Astrocyte (in vitro differentiated cells and primary cell): ENCODE measurements around the gene TBC1D2B.
"Not testable (repeated sequence)": the region's sequence is repeated elsewhere in the genome, so short reads cannot be mapped to it uniquely, and the experiment has no call there.

Experiments
- EZH2 ChIP-seq: IDR thresholded peaks from 2 replicates; pipeline ENCODE4 v1.6.1; 2012; ENCODE audit warnings: mild to moderate bottlenecking, low read length, inconsistent platforms; ENCODE audit not compliant: insufficient read depth
- TF ChIP-seq, protein P1 (sequence below): IDR thresholded peaks from 2 replicates; pipeline ENCODE4 v1.5.1; 2011; ENCODE audit warnings: low read depth, mild to moderate bottlenecking, inconsistent platforms, low read length, moderate library complexity; ENCODE audit not compliant: insufficient read depth

DNA sequence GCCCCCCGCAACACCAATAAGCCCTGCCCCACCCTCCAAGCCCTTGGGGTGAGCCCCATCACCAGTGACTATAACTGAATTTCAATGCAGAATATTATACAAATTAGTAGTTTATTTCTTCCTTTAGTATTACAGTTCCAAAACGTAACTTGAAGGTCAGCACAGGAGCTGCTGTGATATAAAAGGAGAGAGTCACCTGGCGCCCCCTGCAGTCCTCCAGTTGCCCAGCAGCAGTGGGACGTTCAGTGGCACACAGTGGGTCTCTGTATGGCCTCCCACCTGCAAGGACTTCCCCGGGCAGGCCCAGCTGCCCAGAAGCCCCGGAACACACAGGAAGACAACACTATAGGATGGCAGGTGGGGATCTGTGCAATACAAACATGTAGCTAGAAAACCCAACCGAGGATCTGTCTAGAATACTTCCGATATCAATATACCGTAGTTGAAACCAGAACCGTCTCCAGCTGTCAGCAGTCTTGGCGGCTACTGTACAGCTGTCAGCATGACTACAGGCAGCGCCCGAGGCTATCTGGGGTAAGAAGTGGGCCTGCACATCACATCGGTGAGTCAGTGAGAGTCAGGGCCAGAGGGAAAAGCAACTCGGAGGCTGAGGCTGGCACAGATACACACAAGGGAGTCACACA is 82.5 kb downstream of the TBC1D2B start:
- TF ChIP-seq, protein P1, sequence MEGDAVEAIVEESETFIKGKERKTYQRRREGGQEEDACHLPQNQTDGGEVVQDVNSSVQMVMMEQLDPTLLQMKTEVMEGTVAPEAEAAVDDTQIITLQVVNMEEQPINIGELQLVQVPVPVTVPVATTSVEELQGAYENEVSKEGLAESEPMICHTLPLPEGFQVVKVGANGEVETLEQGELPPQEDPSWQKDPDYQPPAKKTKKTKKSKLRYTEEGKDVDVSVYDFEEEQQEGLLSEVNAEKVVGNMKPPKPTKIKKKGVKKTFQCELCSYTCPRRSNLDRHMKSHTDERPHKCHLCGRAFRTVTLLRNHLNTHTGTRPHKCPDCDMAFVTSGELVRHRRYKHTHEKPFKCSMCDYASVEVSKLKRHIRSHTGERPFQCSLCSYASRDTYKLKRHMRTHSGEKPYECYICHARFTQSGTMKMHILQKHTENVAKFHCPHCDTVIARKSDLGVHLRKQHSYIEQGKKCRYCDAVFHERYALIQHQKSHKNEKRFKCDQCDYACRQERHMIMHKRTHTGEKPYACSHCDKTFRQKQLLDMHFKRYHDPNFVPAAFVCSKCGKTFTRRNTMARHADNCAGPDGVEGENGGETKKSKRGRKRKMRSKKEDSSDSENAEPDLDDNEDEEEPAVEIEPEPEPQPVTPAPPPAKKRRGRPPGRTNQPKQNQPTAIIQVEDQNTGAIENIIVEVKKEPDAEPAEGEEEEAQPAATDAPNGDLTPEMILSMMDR = not testable (repeated sequence)
- not testable (repeated sequence) for TF ChIP-seq EZH2
